SK-N-SH treated with all-trans-retinoic acid at 6 μM for 48 hours (cell line): ENCODE data around the gene FRMD4A.

Source experiments
- ATAC-seq: fragments of 200-7000 bp; cut with Tn5 transposase; 3 replicates; pipeline ENCODE4 v1.9.1; 2020; ENCODE audit warnings: mild to moderate bottlenecking, moderate library complexity
- ARNTL ChIP-seq: fragments of 450-650 bp; formaldehyde crosslinking; IDR thresholded peaks from 2 replicates; pipeline ENCODE4 v1.5.0; 2020; ENCODE audit warnings: low read depth, mild to moderate bottlenecking, moderate library complexity, borderline replicate concordance
- BACH2 ChIP-seq: fragments of 250-450 bp; sonication (Bioruptor Pico); IDR thresholded peaks from 2 replicates; pipeline ENCODE4 v1.9.0; 2021; ENCODE audit warnings: mild to moderate bottlenecking, borderline replicate concordance
- CSDC2 ChIP-seq: fragments of 250-450 bp; sonication (Bioruptor Pico); IDR thresholded peaks from 2 replicates; pipeline ENCODE4 v1.5.0; 2020; ENCODE audit warnings: mild to moderate bottlenecking, moderate library complexity
- ESRRG ChIP-seq: fragments of 250-450 bp; sonication (Bioruptor Pico); IDR thresholded peaks from 2 replicates; pipeline ENCODE4 v1.6.1; 2021; ENCODE audit warnings: mild to moderate bottlenecking
- GLIS3 ChIP-seq: fragments of 250-450 bp; sonication (Bioruptor Pico); IDR thresholded peaks from 2 replicates; pipeline ENCODE4 v1.5.0; 2020; ENCODE audit warnings: mild to moderate bottlenecking, moderate library complexity
- ISL1 ChIP-seq: fragments of 250-450 bp; sonication (Bioruptor Pico); IDR thresholded peaks from 2 replicates; pipeline ENCODE4 v2.1.2; 2022; ENCODE audit warnings: mild to moderate bottlenecking, moderate library complexity
- OSR1 ChIP-seq: fragments of 250-450 bp; sonication (Bioruptor Pico); IDR thresholded peaks from 2 replicates; pipeline ENCODE4 v1.8.0; 2022; ENCODE audit warnings: moderate library complexity, mild to moderate bottlenecking, inconsistent platforms
- PPARA ChIP-seq: fragments of 250-450 bp; sonication (Bioruptor Pico); IDR thresholded peaks from 2 replicates; pipeline ENCODE4 v1.5.0; 2020; ENCODE audit warnings: mild to moderate bottlenecking, borderline replicate concordance
- RARB ChIP-seq: fragments of 250-450 bp; sonication (Bioruptor Pico); IDR thresholded peaks from 2 replicates; pipeline ENCODE4 v1.8.0; 2021; ENCODE audit warnings: mild to moderate bottlenecking, moderate library complexity
- SNAI2 ChIP-seq: fragments of 250-450 bp; sonication (Bioruptor Pico); IDR thresholded peaks from 2 replicates; pipeline ENCODE4 v1.5.0; 2020; ENCODE audit warnings: mild to moderate bottlenecking, moderate library complexity
- TOX ChIP-seq: fragments of 250-450 bp; sonication (Bioruptor Pico); IDR thresholded peaks from 2 replicates; pipeline ENCODE4 v1.8.0; 2021; ENCODE audit warnings: mild to moderate bottlenecking, moderate library complexity, borderline replicate concordance
- ZC3H10 ChIP-seq: fragments of 250-450 bp; sonication (Bioruptor Pico); IDR thresholded peaks from 2 replicates; pipeline ENCODE4 v1.5.1; 2021; ENCODE audit warnings: mild to moderate bottlenecking, moderate library complexity
- ZFP3 ChIP-seq: fragments of 250-450 bp; sonication (Bioruptor Pico); IDR thresholded peaks from 2 replicates; pipeline ENCODE4 v1.5.0; 2020; ENCODE audit warnings: mild to moderate bottlenecking, moderate library complexity
- ZFP30 ChIP-seq: fragments of 450-650 bp; formaldehyde crosslinking; IDR thresholded peaks from 2 replicates; pipeline ENCODE4 v1.5.0; 2022; ENCODE audit warnings: mild to moderate bottlenecking, moderate library complexity
- ZNF565 ChIP-seq: fragments of 450-650 bp; formaldehyde crosslinking; conservative IDR thresholded peaks from 2 replicates; pipeline ENCODE4 v1.5.0; 2020; ENCODE audit warnings: low read depth, mild to moderate bottlenecking, moderate library complexity
- ZNF70 ChIP-seq: fragments of 450-650 bp; formaldehyde crosslinking; IDR thresholded peaks from 2 replicates; pipeline ENCODE4 v1.5.0; 2020; ENCODE audit warnings: mild to moderate bottlenecking, moderate library complexity
- TF ChIP-seq, protein P1 (sequence below): fragments of 250-450 bp; sonication (Bioruptor Pico); IDR thresholded peaks from 2 replicates; pipeline ENCODE4 v1.5.0; 2020; ENCODE audit warnings: mild to moderate bottlenecking, moderate library complexity
- TF ChIP-seq, protein P2 (sequence below): fragments of 250-450 bp; sonication (Bioruptor Pico); IDR thresholded peaks from 2 replicates; pipeline ENCODE4 v1.5.1; 2020; ENCODE audit warnings: low read depth, mild to moderate bottlenecking, moderate library complexity
- TF ChIP-seq, protein P3 (sequence below): fragments of 250-450 bp; sonication (Bioruptor Pico); IDR thresholded peaks from 2 replicates; pipeline ENCODE4 v1.8.0; 2020; ENCODE audit warnings: mild to moderate bottlenecking, moderate library complexity, borderline replicate concordance

Gene FRMD4A

DNA sequence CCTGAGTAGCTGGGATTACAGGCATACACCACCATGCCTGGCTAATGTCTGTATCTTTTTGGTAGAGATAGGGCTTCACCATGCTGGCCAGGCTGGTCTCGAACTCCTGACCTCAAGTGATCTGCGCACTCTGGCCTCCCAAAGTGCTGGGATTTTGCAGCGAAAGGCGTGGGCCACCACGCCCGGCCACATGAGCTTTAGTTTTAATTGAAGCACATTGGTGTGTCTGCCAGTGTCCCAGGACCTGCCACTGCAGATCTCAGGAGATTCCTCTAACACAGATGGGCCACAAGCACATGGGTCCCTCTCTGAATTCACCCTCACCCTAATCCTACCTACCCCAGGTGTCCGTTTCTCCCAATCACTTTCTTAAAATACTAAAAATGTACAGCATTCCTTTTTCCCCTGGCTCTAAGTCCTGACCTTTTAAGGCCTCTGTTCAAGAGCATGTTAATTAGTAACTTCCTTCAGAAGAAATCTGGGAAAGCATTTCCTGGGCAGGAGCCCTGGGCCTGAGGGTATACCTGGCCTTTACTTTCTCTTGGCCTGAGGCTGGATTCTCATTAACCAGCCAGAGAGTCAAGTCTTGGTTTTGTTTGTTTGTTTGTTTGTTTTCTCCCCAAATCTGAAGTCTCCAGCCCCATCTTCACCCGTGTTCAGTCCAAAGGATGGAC, 661.4 kb downstream of the FRMD4A start:
- TF ChIP-seq CSDC2 (CRISPR knock-in tag) = no peak
- ATAC-seq = no peak

DNA sequence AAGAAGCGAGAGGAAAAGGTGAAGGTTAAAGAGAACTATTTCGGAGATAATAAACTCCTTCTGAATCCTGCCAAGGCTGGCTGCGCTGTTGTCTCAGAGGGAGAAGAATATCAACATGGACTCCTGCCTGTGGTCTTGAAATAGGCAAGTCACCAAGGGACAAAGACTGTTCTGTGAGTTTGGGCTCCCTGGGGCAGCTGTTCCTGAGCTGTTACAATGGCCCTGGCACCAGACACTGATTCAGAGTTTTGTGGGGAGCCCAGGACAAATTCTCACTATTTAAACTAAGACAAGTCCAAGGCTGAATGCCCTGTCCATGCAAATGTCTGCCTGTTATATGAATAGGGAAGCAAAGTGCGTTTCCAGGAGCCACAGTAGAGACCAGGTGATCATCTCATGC, 662.6 kb downstream of the FRMD4A start:
- TF ChIP-seq, protein P1, sequence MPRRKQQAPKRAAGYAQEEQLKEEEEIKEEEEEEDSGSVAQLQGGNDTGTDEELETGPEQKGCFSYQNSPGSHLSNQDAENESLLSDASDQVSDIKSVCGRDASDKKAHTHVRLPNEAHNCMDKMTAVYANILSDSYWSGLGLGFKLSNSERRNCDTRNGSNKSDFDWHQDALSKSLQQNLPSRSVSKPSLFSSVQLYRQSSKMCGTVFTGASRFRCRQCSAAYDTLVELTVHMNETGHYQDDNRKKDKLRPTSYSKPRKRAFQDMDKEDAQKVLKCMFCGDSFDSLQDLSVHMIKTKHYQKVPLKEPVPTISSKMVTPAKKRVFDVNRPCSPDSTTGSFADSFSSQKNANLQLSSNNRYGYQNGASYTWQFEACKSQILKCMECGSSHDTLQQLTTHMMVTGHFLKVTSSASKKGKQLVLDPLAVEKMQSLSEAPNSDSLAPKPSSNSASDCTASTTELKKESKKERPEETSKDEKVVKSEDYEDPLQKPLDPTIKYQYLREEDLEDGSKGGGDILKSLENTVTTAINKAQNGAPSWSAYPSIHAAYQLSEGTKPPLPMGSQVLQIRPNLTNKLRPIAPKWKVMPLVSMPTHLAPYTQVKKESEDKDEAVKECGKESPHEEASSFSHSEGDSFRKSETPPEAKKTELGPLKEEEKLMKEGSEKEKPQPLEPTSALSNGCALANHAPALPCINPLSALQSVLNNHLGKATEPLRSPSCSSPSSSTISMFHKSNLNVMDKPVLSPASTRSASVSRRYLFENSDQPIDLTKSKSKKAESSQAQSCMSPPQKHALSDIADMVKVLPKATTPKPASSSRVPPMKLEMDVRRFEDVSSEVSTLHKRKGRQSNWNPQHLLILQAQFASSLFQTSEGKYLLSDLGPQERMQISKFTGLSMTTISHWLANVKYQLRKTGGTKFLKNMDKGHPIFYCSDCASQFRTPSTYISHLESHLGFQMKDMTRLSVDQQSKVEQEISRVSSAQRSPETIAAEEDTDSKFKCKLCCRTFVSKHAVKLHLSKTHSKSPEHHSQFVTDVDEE (CRISPR knock-in tag) = no peak
- TF ChIP-seq PPARA (CRISPR knock-in tag) (no peak), ISL1 (no peak)
- ATAC-seq = no peak

DNA sequence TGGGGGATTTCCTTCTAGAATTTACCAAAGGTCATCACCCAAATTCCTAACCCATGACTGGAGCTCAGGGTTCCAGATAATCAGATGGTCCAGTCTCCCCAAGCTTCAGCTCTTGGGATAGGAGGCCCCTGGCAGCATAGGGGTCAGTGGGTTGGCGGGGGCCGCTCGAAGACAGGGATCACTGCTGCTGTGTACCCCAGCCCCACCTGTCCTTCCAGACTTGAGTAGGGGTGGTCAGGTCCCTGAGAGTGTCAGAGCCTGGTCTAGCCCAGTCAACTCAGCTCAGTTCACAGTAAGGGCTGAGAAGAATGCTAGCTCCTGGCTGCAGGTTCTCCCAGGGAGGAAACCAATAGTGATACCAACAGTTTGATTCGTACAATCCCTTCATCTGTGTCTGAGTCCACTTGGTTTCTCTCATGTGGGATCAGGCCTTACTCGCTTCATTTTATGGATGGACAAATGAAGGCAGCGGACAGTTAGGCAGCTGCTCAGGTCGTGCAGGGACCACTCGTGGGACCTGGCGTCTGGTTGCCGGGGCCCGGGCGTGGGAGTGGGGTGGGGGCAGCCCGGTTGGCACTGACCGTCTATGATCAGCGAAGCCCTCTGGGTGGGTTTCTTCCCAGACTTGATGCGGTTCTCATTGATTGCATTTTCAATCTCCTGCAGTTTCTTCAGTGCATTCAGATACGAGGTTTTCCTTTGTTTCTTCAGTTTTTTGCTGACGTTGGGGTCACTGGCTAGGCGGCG, 665.0 kb downstream of the FRMD4A start:
- no peak for TF ChIP-seq ARNTL (CRISPR knock-in tag)
- no peak for TF ChIP-seq RARB (CRISPR knock-in tag)
- TF ChIP-seq PPARA (CRISPR knock-in tag) = no peak
- TF ChIP-seq GLIS3 = no peak
- TF ChIP-seq ZFP30 (CRISPR knock-in tag) = no peak
- TF ChIP-seq, protein P2, sequence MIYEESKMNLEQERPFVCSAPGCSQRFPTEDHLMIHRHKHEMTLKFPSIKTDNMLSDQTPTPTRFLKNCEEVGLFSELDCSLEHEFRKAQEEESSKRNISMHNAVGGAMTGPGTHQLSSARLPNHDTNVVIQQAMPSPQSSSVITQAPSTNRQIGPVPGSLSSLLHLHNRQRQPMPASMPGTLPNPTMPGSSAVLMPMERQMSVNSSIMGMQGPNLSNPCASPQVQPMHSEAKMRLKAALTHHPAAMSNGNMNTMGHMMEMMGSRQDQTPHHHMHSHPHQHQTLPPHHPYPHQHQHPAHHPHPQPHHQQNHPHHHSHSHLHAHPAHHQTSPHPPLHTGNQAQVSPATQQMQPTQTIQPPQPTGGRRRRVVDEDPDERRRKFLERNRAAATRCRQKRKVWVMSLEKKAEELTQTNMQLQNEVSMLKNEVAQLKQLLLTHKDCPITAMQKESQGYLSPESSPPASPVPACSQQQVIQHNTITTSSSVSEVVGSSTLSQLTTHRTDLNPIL (CRISPR knock-in tag) = no peak
- TF ChIP-seq ISL1 = no peak
- TF ChIP-seq ZNF565 (CRISPR knock-in tag) = no peak
- no peak for TF ChIP-seq CSDC2 (CRISPR knock-in tag)
- TF ChIP-seq SNAI2 (CRISPR knock-in tag) = no peak
- TF ChIP-seq ESRRG (CRISPR knock-in tag) = no peak
- TF ChIP-seq ZC3H10 (CRISPR knock-in tag) = no peak
- no peak for TF ChIP-seq TOX (CRISPR knock-in tag)
- ATAC-seq = no peak

DNA sequence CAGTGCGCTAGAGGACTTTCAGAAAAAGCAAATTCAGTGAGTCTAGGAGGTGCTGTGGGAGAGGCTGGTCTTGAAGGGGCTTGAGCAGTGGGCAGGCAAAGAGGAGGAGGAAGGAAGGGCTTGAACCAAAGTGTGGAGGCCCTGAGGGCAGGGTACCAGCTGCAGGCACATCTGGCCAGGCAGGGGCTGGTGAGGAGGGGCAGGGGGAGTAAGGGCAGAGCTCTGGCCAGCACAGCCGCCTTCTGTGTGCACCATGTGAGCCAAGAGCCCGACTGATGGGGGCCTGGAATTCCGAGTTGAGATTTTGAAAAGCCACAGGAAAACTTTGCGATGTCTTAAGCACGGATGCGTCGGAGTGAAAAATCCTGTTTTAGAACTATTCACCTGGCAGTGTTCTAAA, 669.5 kb downstream of the FRMD4A start:
- TF ChIP-seq ESRRG (CRISPR knock-in tag) = no peak
- TF ChIP-seq, protein P3, sequence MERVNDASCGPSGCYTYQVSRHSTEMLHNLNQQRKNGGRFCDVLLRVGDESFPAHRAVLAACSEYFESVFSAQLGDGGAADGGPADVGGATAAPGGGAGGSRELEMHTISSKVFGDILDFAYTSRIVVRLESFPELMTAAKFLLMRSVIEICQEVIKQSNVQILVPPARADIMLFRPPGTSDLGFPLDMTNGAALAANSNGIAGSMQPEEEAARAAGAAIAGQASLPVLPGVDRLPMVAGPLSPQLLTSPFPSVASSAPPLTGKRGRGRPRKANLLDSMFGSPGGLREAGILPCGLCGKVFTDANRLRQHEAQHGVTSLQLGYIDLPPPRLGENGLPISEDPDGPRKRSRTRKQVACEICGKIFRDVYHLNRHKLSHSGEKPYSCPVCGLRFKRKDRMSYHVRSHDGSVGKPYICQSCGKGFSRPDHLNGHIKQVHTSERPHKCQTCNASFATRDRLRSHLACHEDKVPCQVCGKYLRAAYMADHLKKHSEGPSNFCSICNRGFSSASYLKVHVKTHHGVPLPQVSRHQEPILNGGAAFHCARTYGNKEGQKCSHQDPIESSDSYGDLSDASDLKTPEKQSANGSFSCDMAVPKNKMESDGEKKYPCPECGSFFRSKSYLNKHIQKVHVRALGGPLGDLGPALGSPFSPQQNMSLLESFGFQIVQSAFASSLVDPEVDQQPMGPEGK (CRISPR knock-in tag) = no peak
- TF ChIP-seq, protein P2 (CRISPR knock-in tag) = no peak
- no peak for TF ChIP-seq ZNF565 (CRISPR knock-in tag)
- TF ChIP-seq GLIS3 = no peak
- no peak for TF ChIP-seq ZFP3 (CRISPR knock-in tag)
- TF ChIP-seq, protein P1 (CRISPR knock-in tag) = no peak
- no peak for TF ChIP-seq TOX (CRISPR knock-in tag)
- no peak for TF ChIP-seq OSR1 (CRISPR knock-in tag)
- TF ChIP-seq BACH2 (CRISPR knock-in tag) = no peak
- no peak for TF ChIP-seq ZNF70 (CRISPR knock-in tag)
- ATAC-seq = no peak; the same call in 2 of the 3 replicates
